D341Med (cell line): Measurements from ENCODE around the gene KPNA1.
"Not testable (repeated sequence)": the region's sequence is repeated elsewhere in the genome, so short reads cannot be mapped to it uniquely, and the experiment has no call there.

ENCODE experiments used
- DNase-seq: peaks from one replicate; pipeline ENCODE4 v3.0.0; 2012; ENCODE audit warnings: low spot score

Gene KPNA1

GRCh38 chr3:122475316-122475715 is 39.4 kb downstream of the KPNA1 start:
- DNase-seq: no peak

- no peak for DNase-seq
Measured at GRCh38 chr3:122469659-122470058, 45.1 kb downstream of the KPNA1 start.

GRCh38 chr3:122468896-122469533 is 45.7 kb downstream of the KPNA1 start:
- DNase-seq: no peak

GRCh38 chr3:122466701-122467240 is 48.0 kb downstream of the KPNA1 start:
- DNase-seq: no peak

DNA sequence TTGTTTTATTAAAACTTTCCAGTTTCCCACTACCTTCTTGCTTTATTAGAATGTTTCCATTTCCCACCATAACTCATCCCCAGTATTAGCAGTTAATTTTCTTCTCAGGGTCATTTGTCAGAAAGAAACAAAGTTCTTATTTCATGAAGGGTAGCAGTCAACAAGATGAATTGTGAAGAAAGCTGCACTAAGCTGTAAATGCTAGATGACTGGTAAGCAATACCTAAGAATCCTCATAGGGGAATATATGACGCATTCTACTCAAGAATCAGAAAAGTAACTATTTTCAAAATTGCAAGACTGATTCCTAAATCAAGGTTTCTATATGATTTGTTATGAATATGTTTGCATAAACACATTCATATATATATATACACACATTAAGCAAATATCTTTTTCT is 50.1 kb downstream of the KPNA1 start:
- no peak for DNase-seq

GRCh38 chr3:122462406-122462805 is 52.3 kb downstream of the KPNA1 start:
- no peak for DNase-seq

DNA sequence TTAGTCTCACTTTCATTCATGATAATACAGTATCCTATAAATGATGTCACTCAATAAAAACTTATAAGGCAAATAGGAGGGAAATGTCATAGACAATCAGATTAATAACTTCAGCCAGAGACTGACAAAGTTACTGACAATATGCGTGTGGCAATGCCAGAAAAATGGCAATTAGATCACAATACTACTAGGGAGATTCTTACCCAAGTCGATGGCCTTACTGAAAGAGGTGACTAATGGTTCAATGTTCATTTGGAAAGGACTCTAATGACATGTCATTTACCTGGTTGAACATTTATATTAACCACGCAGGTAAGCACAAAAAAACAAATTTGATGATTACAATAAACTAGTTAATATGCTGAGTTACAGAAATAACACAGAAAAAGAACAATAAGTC is 52.9 kb downstream of the KPNA1 start:
- DNase-seq: no peak

DNA sequence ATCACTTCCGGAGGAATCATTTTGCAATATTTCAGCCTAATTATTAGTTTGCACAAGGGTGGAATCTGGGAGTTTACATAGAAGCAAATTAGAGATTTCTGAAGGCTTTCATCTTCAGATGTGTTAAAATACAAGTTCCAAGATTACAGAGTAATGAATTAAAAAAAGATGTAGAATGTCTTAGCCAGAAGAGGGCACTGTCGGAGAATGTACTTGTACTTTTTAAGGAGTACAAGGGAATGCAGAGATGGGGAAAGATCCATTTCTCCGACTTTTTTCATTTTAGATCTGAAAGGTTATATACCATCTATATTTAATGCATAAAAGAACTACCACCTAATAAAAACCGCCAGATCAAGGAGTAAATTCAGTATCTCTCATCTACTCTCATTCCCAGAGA is 55.7 kb downstream of the KPNA1 start:
- DNase-seq: no peak

GRCh38 chr3:122457706-122458105 is 57.0 kb downstream of the KPNA1 start:
- DNase-seq: no peak

GRCh38 chr3:122456074-122456473 is 58.7 kb downstream of the KPNA1 start:
- no peak for DNase-seq

- DNase-seq: no peak
Measured at GRCh38 chr3:122451371-122451770, 63.4 kb downstream of the KPNA1 start.

DNA sequence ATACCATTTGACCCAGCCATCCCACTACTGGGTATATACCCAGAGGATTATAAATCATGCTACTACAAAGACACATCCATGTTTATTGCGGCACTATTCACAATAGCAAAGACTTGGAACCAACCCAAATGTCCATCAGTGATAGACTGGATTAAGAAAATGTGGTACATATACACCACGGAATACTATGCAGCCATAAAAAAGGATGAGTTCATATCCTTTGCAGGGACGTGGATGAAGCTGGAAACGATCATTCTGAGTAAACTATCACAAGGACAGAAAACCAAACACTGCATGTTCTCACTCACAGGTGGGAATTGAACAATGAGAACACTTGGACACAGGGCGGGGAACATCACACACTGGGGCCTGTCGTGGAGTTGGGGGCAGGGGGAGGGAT is 66.5 kb downstream of the KPNA1 start:
- not testable (repeated sequence) for DNase-seq

- DNase-seq: not testable (repeated sequence)
Measured at GRCh38 chr3:122444491-122444887, 70.2 kb downstream of the KPNA1 start.

- not testable (repeated sequence) for DNase-seq
Measured at GRCh38 chr3:122443762-122444490, 70.8 kb downstream of the KPNA1 start.

- no peak for DNase-seq
Measured at GRCh38 chr3:122443090-122443489, 71.6 kb downstream of the KPNA1 start.

- DNase-seq: no peak
Measured at GRCh38 chr3:122435950-122436349, 78.8 kb downstream of the KPNA1 start.

- no peak for DNase-seq
Measured at GRCh38 chr3:122430371-122430770, 84.4 kb downstream of the KPNA1 start.

GRCh38 chr3:122427857-122428471 is 86.8 kb downstream of the KPNA1 start:
- no peak for DNase-seq

GRCh38 chr3:122421836-122422235 is 92.9 kb downstream of the KPNA1 start:
- DNase-seq: no peak

GRCh38 chr3:122421101-122421500 is 93.6 kb downstream of the KPNA1 start:
- DNase-seq: no peak

DNA sequence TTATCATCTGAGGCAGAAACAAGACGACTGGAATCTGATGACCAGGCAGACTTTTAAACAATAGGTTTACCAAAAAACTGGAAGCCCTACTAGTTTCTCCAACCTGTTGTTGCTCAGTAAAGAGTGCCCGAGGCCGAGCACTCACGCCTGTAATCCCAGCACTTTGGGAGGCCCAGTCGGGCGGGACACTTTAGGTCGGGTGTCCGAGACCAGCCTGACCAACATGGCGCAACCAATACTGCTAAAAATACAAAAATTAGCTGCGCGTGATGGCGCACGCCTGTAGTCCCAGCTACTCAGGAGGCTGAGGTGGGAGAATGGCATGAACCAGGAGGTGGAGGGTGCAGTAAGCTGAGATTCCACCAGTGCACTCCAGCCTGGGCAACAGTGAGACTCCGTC is 97.8 kb downstream of the KPNA1 start:
- no peak for DNase-seq

DNA sequence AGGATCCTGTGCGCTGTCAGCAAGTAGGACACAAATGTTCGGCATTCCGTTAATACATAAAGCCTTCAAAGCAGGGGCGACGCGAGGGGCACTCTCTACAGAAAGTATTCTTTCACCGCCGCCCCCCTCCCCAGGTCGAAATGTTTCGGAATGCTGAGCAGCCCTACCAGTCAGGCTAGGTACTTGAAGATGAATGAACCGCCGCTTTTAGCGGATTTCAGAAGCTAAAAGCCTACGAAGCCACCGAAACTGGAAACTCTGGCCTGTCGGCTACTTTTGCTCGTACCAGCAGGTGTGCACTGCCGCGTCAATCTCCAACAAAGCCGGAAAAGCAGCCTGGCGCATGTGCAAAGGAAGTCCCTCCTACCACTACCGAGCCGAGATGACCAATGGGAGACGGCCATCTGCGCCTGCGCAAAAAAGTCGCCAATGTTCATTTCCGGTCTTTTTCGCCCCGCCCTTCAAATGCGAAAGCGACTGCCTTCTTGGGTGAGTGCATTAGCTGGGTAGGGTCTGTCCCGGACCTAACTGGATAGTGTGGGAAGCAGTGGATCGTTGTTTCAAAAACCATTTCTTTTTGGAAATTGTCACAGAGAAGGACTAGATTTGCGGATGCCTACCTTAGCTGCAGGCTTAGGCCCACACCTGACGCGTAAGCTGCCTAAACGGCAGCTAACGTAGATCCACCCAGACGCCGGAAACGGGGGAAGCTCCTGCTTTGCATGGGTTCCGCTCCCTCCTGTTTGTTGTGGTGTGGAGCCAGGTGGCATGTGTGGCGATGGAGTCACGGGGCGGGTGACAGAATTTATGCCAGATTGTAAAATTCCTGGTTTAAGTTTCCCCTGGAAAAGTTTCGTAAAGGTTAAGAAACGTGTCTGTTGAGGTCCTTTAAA is 98.7 kb downstream of the KPNA1 start, which contains the start of gene WDR5B:
Gene WDR5B (minus strand): TSS at position 301 of the 893 bp plus-strand sequence. CDS start 534 bp downstream, outside the sequence.
- peak; percentile 96 for DNase-seq
